GM18502 (cell line): ENCODE data around the gene PLAC9.

Source experiments
- ATAC-seq: cut with Tn5 transposase; IDR thresholded peaks from one replicate; pipeline ENCODE4 v1.9.1; 2021; ENCODE audit warnings: mild to moderate bottlenecking; ENCODE audit not compliant: unreplicated experiment, poor library complexity

The PLAC9 gene

GRCh38 chr10:80158598-80159127, 26.1 kb downstream of the PLAC9 start:
- peak; percentile 46 for ATAC-seq

GRCh38 chr10:80159166-80159873, 26.8 kb downstream of the PLAC9 start:
- ATAC-seq, result no peak

GRCh38 chr10:80160361-80161320, 28.1 kb downstream of the PLAC9 start:
- no peak for ATAC-seq

GRCh38 chr10:80161321-80162083, 29.0 kb downstream of the PLAC9 start:
- no peak for ATAC-seq

GRCh38 chr10:80163741-80164341, 31.3 kb downstream of the PLAC9 start:
- ATAC-seq, result no peak

- ATAC-seq, result no peak
Measured at GRCh38 chr10:80164596-80164995, 32.1 kb downstream of the PLAC9 start.

- ATAC-seq, result no peak
Measured at GRCh38 chr10:80165173-80165572, 32.6 kb downstream of the PLAC9 start.

- no peak for ATAC-seq
Measured at GRCh38 chr10:80166581-80167470, 34.3 kb downstream of the PLAC9 start.

GRCh38 chr10:80167471-80168161, 35.1 kb downstream of the PLAC9 start:
- no peak for ATAC-seq

- no peak for ATAC-seq
Measured at GRCh38 chr10:80168162-80168511, 35.6 kb downstream of the PLAC9 start.

- peak; percentile 60 for ATAC-seq
Measured at GRCh38 chr10:80168679-80169380, 36.3 kb downstream of the PLAC9 start.

- ATAC-seq, result no peak
Measured at GRCh38 chr10:80170026-80170425, 37.5 kb downstream of the PLAC9 start.

- ATAC-seq, result no peak
Measured at GRCh38 chr10:80170641-80171040, 38.1 kb downstream of the PLAC9 start.

- ATAC-seq, result no peak
Measured at GRCh38 chr10:80171248-80171660, 38.7 kb downstream of the PLAC9 start.

- no peak for ATAC-seq
Measured at GRCh38 chr10:80172896-80173295, 40.4 kb downstream of the PLAC9 start.

- ATAC-seq, result no peak
Measured at GRCh38 chr10:80173466-80173865, 40.9 kb downstream of the PLAC9 start.

GRCh38 chr10:80174641-80175395, 42.3 kb downstream of the PLAC9 start:
- ATAC-seq, result no peak
